ENCODE measurements around the gene LEO1. TPM values are rescaled to one million over a fixed set of nuclear protein-coding genes. Genes with fewer than 3 reads are reported as not detected.

LEO1 gene
- total and polyA plus RNA-seq, 10 of the 15 experiments (the other 5 are each of a cell fraction or from before 2014, with no cell fraction given), result 13.6 to 50.6 (median 32.4) TPM

DNA sequence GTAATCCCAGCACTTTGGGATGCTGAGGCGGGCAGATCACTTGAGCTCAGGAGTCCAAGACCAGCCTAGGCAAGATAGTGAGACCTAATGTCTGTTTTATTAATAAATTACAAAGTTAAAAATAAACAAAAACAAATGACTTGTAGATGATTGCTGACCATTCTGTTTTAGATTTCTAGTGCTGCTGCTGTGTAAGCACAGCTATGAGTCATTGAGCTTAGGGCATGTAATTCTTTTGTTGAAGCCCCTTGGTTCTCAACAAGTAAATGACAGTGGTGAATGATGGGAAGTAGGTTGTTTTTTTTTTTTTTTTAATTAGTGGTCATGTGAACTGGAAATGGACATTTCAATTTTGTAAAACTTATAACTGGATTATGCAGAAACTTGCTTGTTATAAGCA is 63.3 kb downstream of the LEO1 start:
- Histone ChIP-seq H3K4me1 (ENCODE audit: control insufficient read depth, insufficient read depth, low read length) (no peaks in the 10 kb centered on the region), H3K27me3 (replicated peaks in 1 of 2; ENCODE audit: control insufficient read depth in 2 of 2, insufficient read depth in 2 of 2, low read length in 1 of 2) (no peaks in the 10 kb centered on the region), H3K4me2 (ENCODE audit: control insufficient read depth, insufficient read depth) (no peak overlapping the region), H3K27ac (ENCODE audit: control insufficient read depth, insufficient read depth) (no peak overlapping the region), H3K9me3 (replicated peaks; ENCODE audit: control insufficient read depth, insufficient read depth, low read length) (no peaks in the 10 kb centered on the region), H3K36me3 (ENCODE audit: control insufficient read depth in 2 of 2, insufficient read depth in 2 of 2, low read length in 1 of 2) (peaks cover 4 to 12% of the 10 kb centered on the region in 2 experiments), H4K20me1 (ENCODE audit: control insufficient read depth, insufficient read depth) (no peaks in the 10 kb centered on the region), H3K79me2 (ENCODE audit: control insufficient read depth, insufficient read depth, low read length) (no peaks in the 10 kb centered on the region), H2AFZ (ENCODE audit: control insufficient read depth, low read depth, low read length) (no peak overlapping the region), H3K9ac (ENCODE audit: control insufficient read depth, insufficient read depth, low read length) (no peak overlapping the region), H3K4me3 (no peak overlapping the region)
- ATAC-seq (no peak), DNase-seq (ENCODE audit: low read depth, low spot score) (no peak), FAIRE-seq (no peak)
- intact Hi-C loops (cut with micrococcal nuclease; ENCODE audit: unreplicated experiment) (no loop called here), in situ Hi-C loops (cut with MboI) (no loop called here)
- ChIA-PET RAD21 (ENCODE audit: unreplicated experiment) (no interaction called here), CTCF (interaction anchor here (0.6 to 1.3 kb wide), 4 partner anchors 10 to 276 kb away, joined by 3 to 4 read pairs (median 3); no protein-coding TSS in a partner anchor), SMC1A (ENCODE audit: uncharacterized antibody, unreplicated experiment) (interaction anchor here (0.9 kb wide), 1 partner anchor 49 kb away, joined by 4 read pairs; no protein-coding TSS in a partner anchor), POLR2A (interaction anchor here (0.7 kb wide), 1 partner anchor 10 kb away, joined by 5 read pairs; no protein-coding TSS in a partner anchor)
- WGBS (ENCODE audit: insufficient coverage, insufficient replicate concordance, low lambda C conversion rate, missing lambda C conversion rate), result 95% methylated on average over 1 of the region's 1 CpG
- TF ChIP-seq CHD4 (IDR thresholded peaks at IDR 0.05) (no peak), CEBPZ (IDR thresholded peaks at IDR 0.05; ENCODE audit: low read depth, low read length) (no peak), TARDBP (IDR thresholded peaks at IDR 0.05; ENCODE audit: borderline replicate concordance) (no peak), LARP7 (IDR thresholded peaks at IDR 0.05) (no peak), PKNOX1 (IDR thresholded peaks at IDR 0.05) (no peak), NRF1 (conservative IDR thresholded peaks at IDR 0.05; ENCODE audit: low read depth, low read length) (no peak), NR2C1 (IDR thresholded peaks at IDR 0.05) (no peak), MTA3 (IDR thresholded peaks at IDR 0.05; ENCODE audit: borderline replicate concordance, low read length) (no peak)
- TF ChIP-seq, protein P1, sequence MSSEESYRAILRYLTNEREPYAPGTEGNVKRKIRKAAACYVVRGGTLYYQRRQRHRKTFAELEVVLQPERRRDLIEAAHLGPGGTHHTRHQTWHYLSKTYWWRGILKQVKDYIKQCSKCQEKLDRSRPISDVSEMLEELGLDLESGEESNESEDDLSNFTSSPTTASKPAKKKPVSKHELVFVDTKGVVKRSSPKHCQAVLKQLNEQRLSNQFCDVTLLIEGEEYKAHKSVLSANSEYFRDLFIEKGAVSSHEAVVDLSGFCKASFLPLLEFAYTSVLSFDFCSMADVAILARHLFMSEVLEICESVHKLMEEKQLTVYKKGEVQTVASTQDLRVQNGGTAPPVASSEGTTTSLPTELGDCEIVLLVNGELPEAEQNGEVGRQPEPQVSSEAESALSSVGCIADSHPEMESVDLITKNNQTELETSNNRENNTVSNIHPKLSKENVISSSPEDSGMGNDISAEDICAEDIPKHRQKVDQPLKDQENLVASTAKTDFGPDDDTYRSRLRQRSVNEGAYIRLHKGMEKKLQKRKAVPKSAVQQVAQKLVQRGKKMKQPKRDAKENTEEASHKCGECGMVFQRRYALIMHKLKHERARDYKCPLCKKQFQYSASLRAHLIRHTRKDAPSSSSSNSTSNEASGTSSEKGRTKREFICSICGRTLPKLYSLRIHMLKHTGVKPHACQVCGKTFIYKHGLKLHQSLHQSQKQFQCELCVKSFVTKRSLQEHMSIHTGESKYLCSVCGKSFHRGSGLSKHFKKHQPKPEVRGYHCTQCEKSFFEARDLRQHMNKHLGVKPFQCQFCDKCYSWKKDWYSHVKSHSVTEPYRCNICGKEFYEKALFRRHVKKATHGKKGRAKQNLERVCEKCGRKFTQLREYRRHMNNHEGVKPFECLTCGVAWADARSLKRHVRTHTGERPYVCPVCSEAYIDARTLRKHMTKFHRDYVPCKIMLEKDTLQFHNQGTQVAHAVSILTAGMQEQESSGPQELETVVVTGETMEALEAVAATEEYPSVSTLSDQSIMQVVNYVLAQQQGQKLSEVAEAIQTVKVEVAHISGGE (CRISPR knock-in tag; IDR thresholded peaks at IDR 0.05), result no peak
- BruUV-seq (replicated peaks), result no TSS peak
